Esophagus muscularis mucosa (tissue), 4 donors: ENCODE results near the gene NIN.
A peak's percentile ranks its signal among the peaks of the same experiment; 100 is the strongest.

Experiments
- CTCF ChIP-seq, 3 experiments: fragments of 200-600 bp in 2 of 3; fragments of 450-650 bp in 1 of 3; sonication (generic) in 2 of 3; IDR thresholded peaks; one replicate each; pipeline ENCODE4 v1.5.1; 2017 to 2019; ENCODE audit warnings: antibody characterized with exemption in 3 of 3, mild to moderate bottlenecking in 2 of 3, moderate library complexity in 1 of 3
- EP300 ChIP-seq: sonication (generic); formaldehyde crosslinking; IDR thresholded peaks from one replicate; pipeline ENCODE4 v1.6.1; 2017; ENCODE audit warnings: antibody characterized with exemption
- POLR2A ChIP-seq: fragments of 450-650 bp; IDR thresholded peaks from one replicate; pipeline ENCODE4 v1.6.1; 2017; ENCODE audit warnings: antibody characterized with exemption, moderate library complexity, mild to moderate bottlenecking, low read depth
- POLR2AphosphoS5 ChIP-seq, 2 donors: sonication (generic); formaldehyde crosslinking; IDR thresholded peaks; one replicate each; pipeline ENCODE4 v1.6.1; 2017; ENCODE audit warnings: antibody characterized with exemption in 2 of 2

GRCh38 chr14:50831726-50832168 is 785 bp upstream of the NIN start:
- TF ChIP-seq CTCF (IDR thresholded peaks at IDR 0.05) (no peak), EP300 (no peak), POLR2AphosphoS5 (IDR thresholded peaks at IDR 0.05) (peak in 1 of 2 donors; percentile 2), POLR2A (no peak)
